Activated naive CD4-positive, alpha-beta T cell treated with anti-CD3 and anti-CD28 coated beads, Interleukin-2, amount 50 U/mL, for 72 hours (primary cell): Measurements from ENCODE around the gene CAPRIN2. TPM values are rescaled to one million over a fixed set of nuclear protein-coding genes. Genes with fewer than 3 reads are reported as not detected.

Experiments
- ATAC-seq, 2 donors: fragments of 150-1000 bp; cut with Tn5 transposase; 2 replicates each; pipeline ENCODE4 v1.10.0; 2021; ENCODE audit warnings: mild to moderate bottlenecking in 2 of 2, moderate library complexity in 2 of 2
- DNase-seq, 2 donors: peaks; one replicate each; pipeline ENCODE4 v3.0.0; 2021 to 2022; ENCODE audit warnings: low spot score in 2 of 2
- H3K27ac Mint-ChIP-seq, 2 donors: one replicate each; pipeline ENCODE4 v1.8.0; 2022; ENCODE audit warnings: mild to moderate bottlenecking in 2 of 2, mixed read lengths in 2 of 2
- H3K36me3 Mint-ChIP-seq, 2 donors: one replicate each; pipeline ENCODE4 v1.8.0; 2022; ENCODE audit warnings: mixed read lengths in 2 of 2
- H3K9me3 Mint-ChIP-seq, 2 donors: one replicate each; pipeline ENCODE4 v1.8.0; 2022; ENCODE audit warnings: mixed read lengths in 2 of 2
- total RNA-seq, 2 donors: library from RNA; stranded (reverse); gene quantifications; one replicate each; pipeline ENCODE4 v1.2.3, GENCODE V29; 2022

CAPRIN2 gene
- total RNA-seq, 2 donors from 2014 or later, result 14.0 to 20.5 TPM

GRCh38 chr12:30740274-30740673 lies 14.5 kb downstream of the CAPRIN2 start:
- Mint-ChIP-seq H3K9me3 (no peaks in the 10 kb centered on the region), H3K27ac (no peak overlapping the region), H3K36me3 (peaks cover 7 to 11% of the 10 kb centered on the region in 2 donors)
- ATAC-seq, result no peak
- no peak for DNase-seq

- H3K27ac Mint-ChIP-seq, result no peak overlapping the region
- DNase-seq, result no peak
- H3K9me3 Mint-ChIP-seq, result no peaks in the 10 kb centered on the region
- no peak for ATAC-seq
- H3K36me3 Mint-ChIP-seq, result peaks cover 7 to 18% of the 10 kb centered on the region in 2 donors
These were observed 15.7 kb downstream of the CAPRIN2 start for GRCh38 chr12:30739020-30739419.

DNA sequence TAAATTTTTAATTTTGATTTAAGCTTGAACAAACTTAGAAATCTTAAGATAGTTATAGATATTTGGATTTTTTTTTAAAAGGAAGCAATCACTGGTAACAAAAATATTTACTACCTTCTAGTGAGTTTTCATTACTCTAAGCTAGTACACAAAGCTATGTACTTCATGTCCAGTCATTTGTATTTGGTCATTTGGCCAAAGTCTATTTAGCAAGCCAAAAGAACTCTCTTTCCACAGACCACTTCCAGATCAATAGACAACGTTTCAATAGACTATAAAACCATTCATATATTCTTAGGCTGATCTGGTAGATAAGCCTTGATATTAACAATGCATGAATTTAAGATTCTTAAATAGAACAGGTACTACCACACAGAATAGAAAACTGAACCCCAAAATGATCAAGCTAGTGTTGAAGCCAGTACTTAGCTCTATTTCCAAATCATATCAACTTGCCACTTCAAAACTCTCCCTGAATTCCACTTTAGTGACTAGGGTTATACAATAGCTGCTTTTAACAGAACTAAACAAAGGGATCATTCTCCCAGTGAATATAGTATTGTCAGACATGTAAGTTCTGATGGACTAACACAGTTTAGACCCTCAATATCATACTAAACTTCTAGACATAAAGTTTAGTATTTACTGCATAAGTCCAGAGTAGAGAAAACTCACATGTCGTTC lies 21.7 kb downstream of the CAPRIN2 start:
- no peak for DNase-seq
- no peaks in the 10 kb centered on the region for H3K9me3 Mint-ChIP-seq
- no peak for ATAC-seq
- no peak overlapping the region for H3K27ac Mint-ChIP-seq
- H3K36me3 Mint-ChIP-seq, result peaks cover 6 to 29% of the 10 kb centered on the region in 2 donors

- DNase-seq (no peak), ATAC-seq (no peak)
- Mint-ChIP-seq H3K36me3 (peaks cover 6 to 23% of the 10 kb centered on the region in 2 donors), H3K27ac (no peak overlapping the region), H3K9me3 (no peaks in the 10 kb centered on the region)
These were observed 24.7 kb downstream of the CAPRIN2 start for GRCh38 chr12:30730011-30730410.

DNA sequence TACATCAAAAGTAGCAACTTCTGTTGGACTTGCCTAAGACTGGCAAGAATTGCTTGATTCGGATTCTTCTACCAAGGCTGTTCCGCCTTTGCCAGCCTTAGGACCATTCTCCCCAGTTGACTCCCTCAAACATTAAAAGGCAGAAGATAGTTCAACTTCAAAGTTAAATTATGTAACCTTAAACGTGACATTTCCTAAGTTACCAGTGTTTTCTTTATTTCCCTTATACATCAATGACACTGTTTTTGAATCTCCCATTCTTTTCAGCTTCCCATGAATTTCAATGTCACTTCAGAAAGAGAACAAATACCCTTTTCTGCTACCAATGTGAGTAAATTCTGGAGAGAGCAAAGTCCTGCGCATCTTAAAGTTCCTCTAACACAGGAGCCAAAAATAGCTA lies 25.2 kb downstream of the CAPRIN2 start:
- Mint-ChIP-seq H3K27ac (no peak overlapping the region), H3K9me3 (no peaks in the 10 kb centered on the region), H3K36me3 (peaks cover 6 to 19% of the 10 kb centered on the region in 2 donors)
- DNase-seq (no peak), ATAC-seq (no peak)

GRCh38 chr12:30726647-30727046 lies 28.1 kb downstream of the CAPRIN2 start:
- no peak overlapping the region for H3K27ac Mint-ChIP-seq
- DNase-seq (no peak), ATAC-seq (peak in 1 of 2 donors; percentile 57)
- no peaks in the 10 kb centered on the region for H3K9me3 Mint-ChIP-seq
- H3K36me3 Mint-ChIP-seq, result peaks cover 6 to 14% of the 10 kb centered on the region in 2 donors

DNA sequence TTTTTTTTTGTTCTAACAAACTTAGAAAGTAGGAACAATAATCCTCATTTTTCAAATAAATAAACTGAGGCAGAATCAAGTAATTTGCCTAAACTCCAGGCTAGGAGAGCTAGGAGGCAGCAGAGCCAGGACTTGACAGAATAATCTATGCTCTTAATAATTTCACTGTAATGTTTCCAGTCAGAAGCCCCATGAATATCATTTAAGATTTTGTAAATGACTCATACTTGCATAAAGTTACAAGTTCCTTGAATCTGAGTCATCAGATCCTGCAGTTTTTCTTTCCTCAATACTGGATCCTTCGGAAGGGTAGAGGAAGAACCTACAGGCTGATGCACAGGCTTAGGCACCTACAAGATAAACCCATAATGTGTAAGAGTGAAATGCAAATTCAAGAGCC lies 29.0 kb downstream of the CAPRIN2 start:
- Mint-ChIP-seq H3K9me3 (no peaks in the 10 kb centered on the region), H3K36me3 (peaks cover 6 to 14% of the 10 kb centered on the region in 2 donors)

GRCh38 chr12:30719060-30719459 lies 35.7 kb downstream of the CAPRIN2 start:
- no peaks in the 10 kb centered on the region for H3K9me3 Mint-ChIP-seq
- DNase-seq (no peak), ATAC-seq (no peak)
- no peaks in the 10 kb centered on the region for H3K36me3 Mint-ChIP-seq
- H3K27ac Mint-ChIP-seq, result no peak overlapping the region

More for the DNA sequence above, 29.0 kb downstream of the CAPRIN2 start:
- DNase-seq (no peak), ATAC-seq (no peak)
- no peak overlapping the region for H3K27ac Mint-ChIP-seq

DNA sequence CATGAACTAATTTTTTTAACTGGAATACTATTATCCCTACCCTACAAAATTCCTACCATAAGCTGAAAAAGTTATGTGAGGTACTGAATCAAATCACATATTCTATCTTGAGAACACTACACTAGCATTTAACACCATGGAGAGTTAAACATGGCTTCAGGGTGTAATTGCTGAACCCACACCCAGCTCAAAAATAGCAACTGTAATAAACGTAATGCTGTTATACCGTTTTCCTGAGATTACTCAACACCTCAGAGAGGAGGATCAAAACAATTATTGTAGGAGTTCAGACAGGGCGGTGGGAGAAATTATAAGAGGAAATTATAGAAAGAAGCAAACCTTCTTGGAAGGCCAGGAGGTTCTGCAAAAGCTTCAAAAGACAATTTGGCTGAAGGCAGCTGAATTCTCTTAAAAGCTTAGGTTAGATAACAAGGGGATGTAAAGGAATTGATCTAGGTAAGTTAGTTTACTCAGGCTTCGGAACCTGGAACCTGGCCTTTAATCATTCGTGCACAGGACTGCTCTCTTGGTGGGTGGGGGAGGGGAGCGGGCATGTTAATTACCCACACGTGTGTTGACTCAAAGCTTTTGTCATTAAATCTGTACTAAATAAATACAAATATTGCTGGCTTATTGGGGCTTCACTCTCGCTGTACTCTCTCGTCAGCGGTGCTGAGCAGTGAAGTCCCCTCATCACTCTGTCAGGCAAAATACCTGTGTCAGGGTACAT lies 47.0 kb downstream of the CAPRIN2 start:
- Mint-ChIP-seq H3K36me3 (no peaks in the 10 kb centered on the region), H3K27ac (no peak overlapping the region), H3K9me3 (no peaks in the 10 kb centered on the region)
- DNase-seq (no peak), ATAC-seq (no peak)

DNA sequence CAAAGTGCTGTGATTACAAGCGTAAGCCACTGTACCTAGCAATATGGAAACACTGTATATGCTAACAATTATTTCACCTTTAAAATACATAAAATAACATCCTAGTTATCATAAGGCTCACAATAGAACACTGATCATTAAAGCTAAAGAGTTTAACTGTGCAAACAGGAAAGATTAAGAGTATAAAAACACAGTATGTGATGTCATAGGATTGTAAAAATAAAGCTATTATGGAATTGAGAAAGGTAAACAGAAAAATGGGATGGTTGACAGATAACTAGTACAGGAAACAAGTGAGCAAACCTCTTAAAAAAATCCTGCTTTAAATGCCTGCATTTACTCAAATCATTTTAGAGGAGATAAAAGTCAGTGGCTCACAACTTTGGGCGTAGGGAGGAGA lies 48.3 kb downstream of the CAPRIN2 start:
- no peak overlapping the region for H3K27ac Mint-ChIP-seq
- ATAC-seq (no peak), DNase-seq (no peak)

GRCh38 chr12:30701056-30701455 lies 53.7 kb downstream of the CAPRIN2 start:
- DNase-seq (no peak), ATAC-seq (no peak)
- Mint-ChIP-seq H3K9me3 (no peaks in the 10 kb centered on the region), H3K36me3 (peaks cover 2 to 3% of the 10 kb centered on the region in 2 donors), H3K27ac (no peak overlapping the region)

More for the DNA sequence above, 48.3 kb downstream of the CAPRIN2 start:
- Mint-ChIP-seq H3K9me3 (no peaks in the 10 kb centered on the region), H3K36me3 (no peaks in the 10 kb centered on the region)

GRCh38 chr12:30700216-30700900 lies 54.4 kb downstream of the CAPRIN2 start:
- no peaks in the 10 kb centered on the region for H3K9me3 Mint-ChIP-seq
- H3K36me3 Mint-ChIP-seq, result peaks cover 7 to 8% of the 10 kb centered on the region in 2 donors
- DNase-seq (no peak), ATAC-seq (no peak)
- no peak overlapping the region for H3K27ac Mint-ChIP-seq

- no peak for DNase-seq
- ATAC-seq, result no peak
- H3K9me3 Mint-ChIP-seq, result no peaks in the 10 kb centered on the region
- peaks cover 7 to 16% of the 10 kb centered on the region in 2 donors for H3K36me3 Mint-ChIP-seq
- no peak overlapping the region for H3K27ac Mint-ChIP-seq
These were observed 56.4 kb downstream of the CAPRIN2 start for GRCh38 chr12:30698346-30698745.

- Mint-ChIP-seq H3K27ac (peak overlapping the region in 1 of 2 donors; percentile 100), H3K36me3 (peaks cover 7 to 16% of the 10 kb centered on the region in 2 donors), H3K9me3 (no peaks in the 10 kb centered on the region)
- no peak for DNase-seq
- no peak for ATAC-seq
These were observed 57.8 kb downstream of the CAPRIN2 start for GRCh38 chr12:30696943-30697342.

DNA sequence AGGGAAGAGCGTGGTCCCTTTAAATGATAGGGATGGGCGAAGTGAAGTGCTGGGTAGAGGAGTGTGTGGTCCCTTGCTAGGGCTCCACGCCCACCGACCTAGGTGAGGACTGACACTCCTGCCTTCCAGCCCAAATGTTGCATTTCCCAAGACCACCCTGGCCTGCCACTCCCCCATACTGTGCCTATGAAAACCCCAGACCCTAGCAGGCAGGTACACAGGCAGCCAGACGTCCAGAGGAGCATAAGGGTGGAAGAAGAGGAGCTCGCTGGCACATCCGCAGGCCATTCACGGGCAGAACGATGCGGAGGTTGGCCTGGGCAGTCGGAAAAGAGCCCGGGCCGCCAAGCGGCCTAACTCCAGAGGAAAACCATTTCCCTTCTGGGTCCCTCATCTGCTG lies 58.3 kb downstream of the CAPRIN2 start:
- Mint-ChIP-seq H3K27ac (peak overlapping the region; percentile 97 to 100), H3K36me3 (peaks cover 7 to 16% of the 10 kb centered on the region in 2 donors), H3K9me3 (no peaks in the 10 kb centered on the region)
- peak in 1 of 2 donors; percentile 3 for DNase-seq
- ATAC-seq, result no peak

DNA sequence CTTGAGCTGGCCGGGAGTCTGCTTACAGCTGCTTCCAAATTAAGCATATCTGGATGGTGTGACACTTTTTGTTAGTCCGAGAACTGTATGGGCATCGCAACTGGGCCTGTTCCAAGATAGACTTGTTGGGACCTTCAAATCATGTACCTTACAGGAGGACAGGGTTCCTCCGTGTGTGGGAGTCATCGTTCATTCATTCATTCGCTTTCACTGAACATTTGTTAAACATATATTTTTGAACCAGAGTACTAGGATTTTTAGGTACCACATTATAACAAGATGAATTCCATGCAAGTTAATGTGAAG lies 58.7 kb downstream of the CAPRIN2 start:
- H3K36me3 Mint-ChIP-seq, result peaks cover 7 to 16% of the 10 kb centered on the region in 2 donors
- H3K27ac Mint-ChIP-seq, result peak overlapping the region; percentile 97 to 100
- DNase-seq, result no peak
- H3K9me3 Mint-ChIP-seq, result no peaks in the 10 kb centered on the region
- ATAC-seq, result peak; percentile 37 to 46
